SK-N-SH treated with all-trans-retinoic acid at 6 μM for 48 hours (cell line): ENCODE data around the gene ADARB2.

Experiments used
- ARNTL ChIP-seq: fragments of 450-650 bp; formaldehyde crosslinking; IDR thresholded peaks from 2 replicates; pipeline ENCODE4 v1.5.0; 2020; ENCODE audit warnings: low read depth, mild to moderate bottlenecking, moderate library complexity, borderline replicate concordance
- BACH2 ChIP-seq: fragments of 250-450 bp; sonication (Bioruptor Pico); IDR thresholded peaks from 2 replicates; pipeline ENCODE4 v1.9.0; 2021; ENCODE audit warnings: mild to moderate bottlenecking, borderline replicate concordance
- CREB5 ChIP-seq: fragments of 250-450 bp; sonication (Bioruptor Pico); IDR thresholded peaks from 2 replicates; pipeline ENCODE4 v1.5.1; 2020; ENCODE audit warnings: low read depth, mild to moderate bottlenecking, moderate library complexity
- GLIS3 ChIP-seq: fragments of 250-450 bp; sonication (Bioruptor Pico); IDR thresholded peaks from 2 replicates; pipeline ENCODE4 v1.5.0; 2020; ENCODE audit warnings: mild to moderate bottlenecking, moderate library complexity
- ISL1 ChIP-seq: fragments of 250-450 bp; sonication (Bioruptor Pico); IDR thresholded peaks from 2 replicates; pipeline ENCODE4 v2.1.2; 2022; ENCODE audit warnings: mild to moderate bottlenecking, moderate library complexity
- OSR1 ChIP-seq: fragments of 250-450 bp; sonication (Bioruptor Pico); IDR thresholded peaks from 2 replicates; pipeline ENCODE4 v1.8.0; 2022; ENCODE audit warnings: moderate library complexity, mild to moderate bottlenecking, inconsistent platforms
- PATZ1 ChIP-seq: fragments of 250-450 bp; sonication (Bioruptor Pico); IDR thresholded peaks from 2 replicates; pipeline ENCODE4 v1.8.0; 2020; ENCODE audit warnings: mild to moderate bottlenecking, moderate library complexity, borderline replicate concordance
- RARB ChIP-seq: fragments of 250-450 bp; sonication (Bioruptor Pico); IDR thresholded peaks from 2 replicates; pipeline ENCODE4 v1.8.0; 2021; ENCODE audit warnings: mild to moderate bottlenecking, moderate library complexity
- SNAI2 ChIP-seq: fragments of 250-450 bp; sonication (Bioruptor Pico); IDR thresholded peaks from 2 replicates; pipeline ENCODE4 v1.5.0; 2020; ENCODE audit warnings: mild to moderate bottlenecking, moderate library complexity
- TCF4 ChIP-seq: fragments of 250-450 bp; sonication (Bioruptor Pico); IDR thresholded peaks from 2 replicates; pipeline ENCODE4 v1.8.0; 2021; ENCODE audit warnings: mild to moderate bottlenecking, moderate library complexity, borderline replicate concordance
- TSHZ2 ChIP-seq: fragments of 250-450 bp; sonication (Bioruptor Pico); IDR thresholded peaks from 2 replicates; pipeline ENCODE4 v1.5.0; 2020; ENCODE audit warnings: mild to moderate bottlenecking, moderate library complexity
- ZFP3 ChIP-seq: fragments of 250-450 bp; sonication (Bioruptor Pico); IDR thresholded peaks from 2 replicates; pipeline ENCODE4 v1.5.0; 2020; ENCODE audit warnings: mild to moderate bottlenecking, moderate library complexity
- ZFP30 ChIP-seq: fragments of 450-650 bp; formaldehyde crosslinking; IDR thresholded peaks from 2 replicates; pipeline ENCODE4 v1.5.0; 2022; ENCODE audit warnings: mild to moderate bottlenecking, moderate library complexity
- ZNF70 ChIP-seq: fragments of 450-650 bp; formaldehyde crosslinking; IDR thresholded peaks from 2 replicates; pipeline ENCODE4 v1.5.0; 2020; ENCODE audit warnings: mild to moderate bottlenecking, moderate library complexity

- no peak for TF ChIP-seq ARNTL (CRISPR knock-in tag)
- TF ChIP-seq CREB5 (CRISPR knock-in tag), result no peak
- TF ChIP-seq ZFP3 (CRISPR knock-in tag), result no peak
- TF ChIP-seq SNAI2, result no peak
- TF ChIP-seq ZNF70 (CRISPR knock-in tag), result no peak
- TF ChIP-seq RARB (CRISPR knock-in tag), result no peak
- TF ChIP-seq ZFP30, result no peak
- TF ChIP-seq TCF4 (CRISPR knock-in tag), result no peak
- no peak for TF ChIP-seq PATZ1 (CRISPR knock-in tag)
- no peak for TF ChIP-seq TSHZ2 (CRISPR knock-in tag)
- no peak for TF ChIP-seq OSR1 (CRISPR knock-in tag)
- TF ChIP-seq GLIS3 (CRISPR knock-in tag), result no peak
- no peak for TF ChIP-seq BACH2 (CRISPR knock-in tag)
- no peak for TF ChIP-seq ISL1
These were observed 547.3 kb downstream of the ADARB2 start for GRCh38 chr10:1190052-1190395.
